GM18511 (cell line): ENCODE results near the gene TBC1D7.

ENCODE experiments used
- ATAC-seq: cut with Tn5 transposase; IDR thresholded peaks from one replicate; pipeline ENCODE4 v1.9.1; 2021; ENCODE audit warnings: mild to moderate bottlenecking, moderate library complexity; ENCODE audit not compliant: unreplicated experiment

The TBC1D7 gene

GRCh38 chr6:13273931-13274706, 54.2 kb downstream of the TBC1D7 start:
- peak; percentile 53 for ATAC-seq

DNA sequence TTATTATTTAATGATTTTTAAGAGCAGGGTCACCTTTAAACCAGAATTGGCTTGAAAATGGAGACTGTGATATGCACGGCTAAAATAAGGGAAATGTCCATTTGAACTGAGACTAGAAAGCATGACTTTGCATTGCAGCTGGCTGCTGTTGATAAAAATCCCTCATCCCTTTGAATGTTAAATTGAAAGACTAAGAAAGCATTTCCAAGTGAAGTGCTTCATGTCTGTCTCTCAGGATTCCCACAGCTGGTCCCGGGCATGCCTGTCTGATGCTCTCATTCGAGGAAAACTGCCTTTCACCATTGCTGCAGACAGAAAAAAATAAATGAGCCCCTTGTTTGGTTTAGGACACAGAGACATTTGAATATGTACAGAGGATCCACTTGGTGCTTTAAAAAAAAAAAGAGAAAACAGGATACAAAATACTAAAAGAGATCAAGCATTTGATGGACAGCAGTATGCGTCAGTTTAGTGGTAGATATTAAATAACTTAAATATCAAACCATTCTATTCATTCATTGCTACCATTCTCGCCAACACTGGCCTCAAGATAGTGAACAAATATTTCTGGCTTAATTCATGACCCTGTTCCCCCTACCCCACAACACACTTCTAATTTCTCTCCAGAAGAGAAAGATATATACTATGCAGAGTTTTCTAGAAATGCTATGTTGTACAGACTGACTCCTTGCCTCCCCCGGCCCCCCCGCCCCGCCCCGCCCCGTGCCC, 55.0 kb downstream of the TBC1D7 start:
- no peak for ATAC-seq

GRCh38 chr6:13272131-13273046, 55.9 kb downstream of the TBC1D7 start:
- peak; percentile 70 for ATAC-seq

GRCh38 chr6:13268913-13269518, 59.3 kb downstream of the TBC1D7 start:
- ATAC-seq = no peak

DNA sequence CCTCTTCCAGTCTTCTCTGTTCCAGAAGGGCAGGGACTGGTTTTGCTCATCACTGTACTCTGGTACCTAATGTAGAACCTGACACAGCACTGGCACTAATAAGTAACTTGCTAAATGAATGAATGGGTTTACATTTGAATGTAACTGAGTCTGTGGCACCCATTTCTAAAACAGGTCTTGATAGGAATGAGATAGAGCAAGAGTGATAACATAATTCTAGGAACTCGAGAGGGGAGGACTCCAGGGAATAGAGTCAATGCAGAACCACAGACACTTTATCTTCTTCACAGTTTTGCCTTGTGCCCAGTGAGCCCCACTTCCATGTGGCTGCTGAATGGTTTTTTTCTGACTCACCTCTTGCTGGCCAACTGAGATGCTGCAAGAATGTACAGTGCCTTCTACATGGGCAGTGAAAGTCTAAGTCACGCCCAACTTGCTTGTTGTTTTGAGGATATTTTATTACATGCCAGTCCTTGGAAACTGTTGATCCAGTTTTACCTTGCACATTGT, 61.1 kb downstream of the TBC1D7 start:
- no peak for ATAC-seq

GRCh38 chr6:13263669-13264068, 64.7 kb downstream of the TBC1D7 start:
- ATAC-seq = no peak

DNA sequence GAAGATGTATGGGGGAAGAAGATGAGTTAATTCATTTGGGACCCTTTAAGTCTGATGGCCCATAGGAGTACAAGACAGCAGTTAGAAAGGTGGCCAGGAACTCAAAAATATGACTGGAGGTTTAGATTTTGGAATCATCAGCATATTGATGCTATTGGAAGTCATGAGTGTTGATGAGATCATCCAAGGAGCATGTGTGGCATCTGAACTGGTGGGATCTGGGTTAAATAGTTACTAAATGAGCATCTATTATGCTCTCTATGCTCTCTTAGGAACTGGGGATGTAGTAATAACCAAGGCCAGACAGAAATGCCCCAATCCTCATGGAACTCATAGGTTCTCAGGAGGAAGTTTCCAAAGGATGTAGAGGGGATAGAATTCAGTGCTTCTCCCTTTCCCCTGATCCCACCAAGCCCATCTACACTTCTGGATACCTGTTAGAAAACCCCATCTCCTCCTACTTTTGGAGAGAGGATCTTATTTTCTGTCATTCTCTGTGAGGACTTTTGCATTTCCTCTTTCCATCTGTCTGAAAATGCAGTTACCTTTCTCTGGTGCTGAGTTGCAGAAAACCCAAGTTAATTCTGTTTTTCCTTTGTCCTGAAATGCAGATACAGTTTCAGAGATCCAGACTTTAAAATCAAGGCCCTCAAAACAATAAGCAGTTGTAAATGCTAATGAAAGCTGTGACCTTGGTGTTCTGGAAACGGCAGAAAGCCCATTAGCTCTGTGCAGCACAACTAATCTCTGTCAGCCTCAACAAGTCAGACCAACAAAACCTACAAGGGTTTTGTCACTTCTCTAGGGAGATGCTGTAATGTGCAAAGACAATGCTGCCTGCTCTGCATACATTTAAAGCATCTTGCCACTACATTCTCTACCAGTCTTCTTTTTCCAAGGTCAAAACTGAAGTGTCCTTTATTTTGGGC, 65.8 kb downstream of the TBC1D7 start:
- no peak for ATAC-seq

- ATAC-seq = peak; percentile 64
Observed at GRCh38 chr6:13261464-13261994, 66.8 kb downstream of the TBC1D7 start.

- peak; percentile 39 for ATAC-seq
Observed at GRCh38 chr6:13260831-13261230, 67.5 kb downstream of the TBC1D7 start.

DNA sequence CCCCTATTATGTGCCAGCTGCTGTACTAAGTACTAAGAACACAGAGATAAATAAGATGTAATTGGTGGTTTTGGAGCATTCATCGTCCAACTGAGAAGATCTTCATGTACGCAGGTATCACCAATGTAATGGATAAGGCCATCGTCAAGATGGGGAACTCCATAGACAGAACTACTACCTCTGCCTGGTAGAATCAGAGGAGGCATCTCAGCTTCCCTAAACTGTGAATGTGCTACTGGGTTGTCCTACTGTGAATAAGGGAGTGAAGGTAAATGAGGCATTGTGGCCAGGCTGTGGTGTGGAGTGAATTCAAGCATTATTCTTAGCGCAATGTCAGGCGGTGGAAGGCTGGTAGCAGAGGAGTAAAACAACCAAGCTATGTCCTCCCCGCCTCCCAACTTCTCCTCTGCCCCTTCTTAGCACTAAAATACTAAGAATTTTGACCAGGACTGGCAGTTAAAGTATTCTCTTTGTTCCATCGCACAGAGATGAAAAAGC, 68.2 kb downstream of the TBC1D7 start:
- no peak for ATAC-seq

- peak; percentile 48 for ATAC-seq
Observed at GRCh38 chr6:13259393-13259792, 68.9 kb downstream of the TBC1D7 start.

GRCh38 chr6:13256266-13257001, 71.9 kb downstream of the TBC1D7 start:
- ATAC-seq = no peak
